Activated CD4-positive, alpha-beta memory T cell treated with anti-CD3 and anti-CD28 coated beads for 36 hours (primary cell): ENCODE results near the gene ADCY10. TPM values are rescaled to one million over a fixed set of nuclear protein-coding genes. Genes with fewer than 3 reads are reported as not detected.
"Not testable (repeated sequence)": the region's sequence is repeated elsewhere in the genome, so short reads cannot be mapped to it uniquely, and the experiment has no call there.

Experiments used
- CTCF ChIA-PET: fragments of 350-600 bp; sonication (Branson Sonifier 250); formaldehyde crosslinking; loops from one replicate; lab custom pipeline; 2021; ENCODE audit warnings: antibody characterized with exemption, inconsistent platforms; lab: Charles Lee
- POLR2A ChIA-PET: fragments of 350-600 bp; sonication (Branson Sonifier 250); formaldehyde crosslinking; loops from one replicate; lab custom pipeline; 2021; ENCODE audit warnings: antibody characterized with exemption; lab: Charles Lee
- DNase-seq: peaks from one replicate; pipeline ENCODE4 v3.0.0-alpha.2; 2020
- H3K27ac Mint-ChIP-seq: one replicate; pipeline ENCODE4 v1.8.0; 2021; ENCODE audit warnings: mixed read lengths
- H3K27me3 Mint-ChIP-seq: one replicate; pipeline ENCODE4 v1.8.0; 2021; ENCODE audit warnings: mixed read lengths
- H3K36me3 Mint-ChIP-seq: one replicate; pipeline ENCODE4 v1.8.0; 2021; ENCODE audit warnings: mixed read lengths
- H3K4me1 Mint-ChIP-seq: one replicate; pipeline ENCODE4 v1.8.0; 2021; ENCODE audit warnings: low read depth, mixed read lengths
- H3K4me3 Mint-ChIP-seq: one replicate; pipeline ENCODE4 v1.8.0; 2021; ENCODE audit warnings: mild to moderate bottlenecking, mixed read lengths
- H3K9me3 Mint-ChIP-seq: one replicate; pipeline ENCODE4 v1.8.0; 2021; ENCODE audit warnings: mixed read lengths
- intact Hi-C: fragments of 100-400 bp; cut with micrococcal nuclease; formaldehyde crosslinking; loops from one replicate; pipeline ENCODE4 v1.15.1; 2023
- total RNA-seq, 2 experiments: library from RNA; stranded (reverse); gene quantifications; one replicate each; pipeline ENCODE4 v1.2.3, GENCODE V29; 2021

ADCY10 gene
- total RNA-seq, 2 experiments from 2014 or later = 0.05 TPM; not detected in 1

DNA sequence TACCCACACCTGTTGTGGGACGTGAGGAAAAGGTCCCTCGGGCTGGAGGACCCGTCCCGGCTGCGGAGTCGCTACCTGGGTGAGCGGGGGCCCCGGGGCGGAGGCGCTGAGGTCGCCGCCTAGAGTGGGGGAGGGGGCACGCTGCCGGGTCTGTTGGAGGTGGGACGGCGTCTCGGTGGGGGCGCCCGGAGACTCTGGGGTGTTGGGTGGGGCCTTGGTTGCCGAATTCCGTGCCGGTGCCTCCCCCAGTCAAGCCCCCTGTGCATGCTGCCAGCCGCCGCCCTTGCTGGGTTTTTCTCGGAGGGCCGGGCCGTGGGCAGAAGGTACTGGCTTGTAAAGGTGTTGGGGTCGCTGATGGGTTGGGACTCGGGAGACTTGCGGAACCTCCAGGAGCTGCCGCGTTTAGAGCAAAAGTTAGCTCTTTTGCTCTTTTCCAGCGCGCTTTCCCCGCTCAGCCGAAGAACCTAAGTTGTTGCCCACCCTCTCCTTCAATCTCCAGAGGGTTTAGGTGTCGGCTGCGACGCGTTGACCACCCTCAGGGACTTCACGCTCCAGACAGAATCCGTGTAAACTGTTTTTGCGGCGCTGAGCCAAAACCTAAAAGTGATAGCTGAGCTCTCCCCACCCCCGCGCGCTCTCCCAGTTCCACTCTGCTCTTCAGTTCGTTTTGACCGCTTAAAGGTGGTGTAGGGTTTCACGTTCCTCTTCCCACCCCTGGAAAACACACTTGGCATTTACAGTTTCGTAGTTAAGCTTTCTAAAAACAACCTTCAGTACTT lies 23.2 kb upstream of the ADCY10 start, which contains the start of gene MPC2:
MPC2 (minus strand) TSS at position 143 of the 779 bp plus-strand sequence. CDS start 1,231 bp downstream, outside the sequence.
- intact Hi-C loops = loop anchor here (1.0 to 5.0 kb wide), 9 partner anchors 134 to 1955 kb away; partner anchors contain the start of genes POU2F1, RCSD1, SCYL3 and TADA1
- Mint-ChIP-seq H3K36me3 (peaks cover 8% of the 10 kb centered on the region), H3K27me3 (no peaks in the 10 kb centered on the region), H3K4me3 (peak within 1 kb of the TSS; percentile 91), H3K27ac (peak within 1 kb of the TSS; percentile 100), H3K9me3 (no peaks in the 10 kb centered on the region), H3K4me1 (peaks cover 35% of the 10 kb centered on the region)
- DNase-seq = peak; percentile 72
- ChIA-PET POLR2A (interaction anchor here (0.6 to 1.9 kb wide), 3 partner anchors 9 to 290 kb away, joined by 3 to 6 read pairs (median 5); no protein-coding TSS in a partner anchor), CTCF (interaction anchor here (0.8 to 5.3 kb wide), 3 partner anchors 12 to 223 kb away, joined by 3 to 27 read pairs (median 3); no protein-coding TSS in a partner anchor)

DNA sequence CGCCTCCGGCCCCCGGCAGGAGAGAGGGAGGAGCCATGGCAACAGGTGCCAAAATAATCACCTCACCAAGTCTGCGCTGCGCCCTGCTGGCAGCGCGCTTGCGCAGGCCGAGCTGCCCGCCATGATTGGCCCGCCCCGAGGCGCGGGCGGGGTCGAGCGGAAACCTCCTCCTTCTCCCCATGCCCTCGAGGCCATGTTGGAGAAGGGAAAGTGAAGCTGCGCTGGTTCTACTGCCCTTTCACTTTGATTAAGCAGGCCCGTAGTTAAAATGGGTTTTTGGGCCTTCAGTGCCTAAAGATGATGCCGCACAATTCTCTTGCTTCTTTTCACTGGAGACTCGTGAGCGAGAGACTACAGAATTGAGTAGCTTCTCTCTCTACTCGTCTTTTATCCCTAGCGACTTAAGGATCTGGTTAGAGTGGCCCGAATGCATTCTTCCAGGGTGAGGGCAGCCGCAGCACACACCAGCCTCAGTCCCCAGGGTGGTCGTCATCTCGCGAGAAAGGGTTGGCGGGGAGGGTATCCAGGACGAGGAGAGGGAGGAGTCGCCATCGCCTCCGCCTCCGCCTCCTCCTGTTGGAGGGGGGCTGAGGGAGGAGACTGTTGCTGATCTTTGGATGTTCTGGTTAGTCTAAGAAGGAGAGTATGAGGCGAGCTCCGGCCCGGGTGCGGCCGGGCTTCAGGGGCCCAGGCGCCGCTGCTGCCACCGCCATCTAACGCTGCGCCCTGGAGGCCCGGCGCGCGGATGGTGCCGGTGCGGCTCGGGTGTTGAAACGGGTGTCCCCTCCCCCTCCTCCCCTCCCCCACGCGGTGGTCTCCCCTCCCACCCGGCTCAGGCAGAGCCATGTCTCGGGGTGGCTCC lies 22.4 kb upstream of the ADCY10 start, which contains the start of gene DCAF6:
DCAF6 (plus strand) TSS at position 616 of the 862 bp plus-strand sequence; CDS start at position 845, 229 bp downstream.
- peaks cover 35% of the 10 kb centered on the region for H3K4me1 Mint-ChIP-seq
- peak within 1 kb of the TSS; percentile 100 for H3K27ac Mint-ChIP-seq

DNA sequence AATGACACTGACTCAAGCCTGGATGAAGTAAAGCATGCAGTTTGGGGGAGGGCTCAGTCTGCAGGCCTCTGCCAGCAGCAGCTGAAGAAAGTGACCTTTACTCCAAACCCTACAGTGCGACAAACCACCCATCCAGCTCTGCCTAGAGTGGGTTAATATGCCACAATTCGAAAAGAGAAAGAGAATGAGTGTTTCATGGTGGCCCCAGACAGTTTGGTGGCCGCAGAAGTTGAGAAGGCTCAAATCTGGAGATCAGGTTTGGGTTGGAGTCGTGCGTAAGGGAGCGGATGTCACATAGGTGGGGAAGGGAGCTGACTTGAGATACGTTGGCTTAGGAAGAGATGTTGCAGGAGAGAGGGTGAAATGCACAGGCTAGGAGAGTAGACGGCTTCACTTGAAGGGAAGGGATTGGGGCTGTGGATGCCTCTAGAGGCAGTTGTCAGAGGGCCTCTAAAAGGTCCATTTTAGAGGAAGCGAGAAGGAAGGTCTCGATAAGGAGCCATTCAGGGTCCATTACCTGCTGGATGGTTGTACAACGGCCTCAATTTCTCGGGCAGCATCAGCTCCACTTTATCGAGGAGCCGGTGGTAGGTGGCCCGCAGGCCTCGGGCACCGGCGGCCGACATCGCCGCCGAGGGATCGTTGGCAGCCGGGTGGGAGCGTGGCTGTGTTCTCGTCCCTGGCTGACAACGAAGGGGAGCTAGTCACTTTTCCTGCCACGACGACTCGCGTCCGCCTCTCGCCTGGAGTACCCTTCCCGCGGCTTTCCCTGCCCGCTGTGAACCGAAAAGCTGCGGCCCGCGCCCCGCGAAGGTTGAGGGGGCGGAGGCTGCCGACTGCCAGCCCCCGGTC lies 21.5 kb upstream of the ADCY10 start:
- peak overlapping the region; percentile 91 for H3K4me3 Mint-ChIP-seq
- peaks cover 8% of the 10 kb centered on the region for H3K36me3 Mint-ChIP-seq
- H3K27me3 Mint-ChIP-seq = no peaks in the 10 kb centered on the region
- ChIA-PET CTCF (interaction anchor here (0.9 to 5.3 kb wide), 2 partner anchors 147 to 715 kb away, joined by 3 to 27 read pairs; no protein-coding TSS in a partner anchor), POLR2A (interaction anchor here (0.6 to 1.9 kb wide), 14 partner anchors 7 to 489 kb away, joined by 3 to 6 read pairs (median 4); no protein-coding TSS in a partner anchor)
- intact Hi-C loops = loop anchor here (1.0 to 5.0 kb wide), 11 partner anchors 52 to 1957 kb away; partner anchors contain the start of genes POU2F1, RCSD1, SCYL3 and TADA1
- H3K9me3 Mint-ChIP-seq = no peaks in the 10 kb centered on the region
- H3K4me1 Mint-ChIP-seq = peaks cover 35% of the 10 kb centered on the region
- peak; percentile 68 for DNase-seq
- peak overlapping the region; percentile 100 for H3K27ac Mint-ChIP-seq

More for the DNA sequence above, 22.4 kb upstream of the ADCY10 start, which contains the start of gene DCAF6:
- Mint-ChIP-seq H3K36me3 (peaks cover 8% of the 10 kb centered on the region), H3K9me3 (no peaks in the 10 kb centered on the region), H3K27me3 (no peaks in the 10 kb centered on the region), H3K4me3 (peak within 1 kb of the TSS; percentile 91)
- intact Hi-C loops = loop anchor here (1.0 to 5.0 kb wide), 9 partner anchors 133 to 1956 kb away; partner anchors contain the start of genes POU2F1, RCSD1, SCYL3 and TADA1
- peak; percentile 98 for DNase-seq
- POLR2A ChIA-PET = interaction anchor here (0.6 to 1.9 kb wide), 13 partner anchors 8 to 490 kb away, joined by 3 to 6 read pairs (median 4); no protein-coding TSS in a partner anchor
- CTCF ChIA-PET = interaction anchor here (0.9 to 5.3 kb wide), 3 partner anchors 146 to 716 kb away, joined by 3 to 27 read pairs (median 3); no protein-coding TSS in a partner anchor

DNA sequence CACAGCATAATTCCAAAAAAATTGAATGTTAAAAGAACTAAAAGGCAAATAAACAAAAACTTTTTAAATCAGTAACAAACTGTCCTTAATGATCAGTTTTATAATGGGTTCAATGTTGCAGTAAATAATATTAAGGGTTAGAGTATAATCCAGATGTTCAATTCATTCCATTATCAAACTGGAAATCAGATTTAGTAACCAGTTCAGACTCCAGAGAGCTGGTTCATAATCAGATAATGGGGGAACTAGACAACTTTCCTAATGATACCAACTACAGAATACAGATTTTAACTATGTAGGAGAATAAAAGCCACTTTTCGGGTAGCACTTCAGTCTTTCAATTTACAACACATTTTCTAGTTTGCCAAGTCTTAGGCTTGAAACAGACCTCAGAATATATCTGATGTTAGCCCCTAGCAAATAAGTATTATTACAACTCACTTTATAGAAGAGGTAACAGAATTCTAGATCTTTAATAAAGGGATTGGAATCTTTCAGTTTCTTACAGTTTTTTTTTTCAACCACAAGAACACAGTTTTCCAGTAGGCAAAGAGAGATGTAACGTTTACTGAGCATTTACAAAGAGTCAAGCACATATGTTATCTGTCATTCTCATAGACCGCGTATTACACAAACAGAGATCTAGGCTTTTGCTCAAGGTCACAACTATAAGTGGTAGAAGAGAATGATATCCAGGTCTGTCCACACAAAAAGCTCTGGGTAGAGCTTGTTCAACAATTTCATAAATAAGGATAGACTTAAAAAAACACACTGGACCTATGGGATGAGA lies 20.7 kb upstream of the ADCY10 start:
- ChIA-PET POLR2A (interaction anchor here (0.6 to 1.7 kb wide), 2 partner anchors 19 to 303 kb away, joined by 3 to 6 read pairs; no protein-coding TSS in a partner anchor), CTCF (interaction anchor here (5.3 kb wide), 1 partner anchor 148 kb away, joined by 27 read pairs; no protein-coding TSS in a partner anchor)
- intact Hi-C loops = loop anchor here (1.0 to 5.0 kb wide), 7 partner anchors 53 to 1958 kb away; partner anchors contain the start of genes POU2F1, RCSD1, SCYL3 and TADA1
- Mint-ChIP-seq H3K27me3 (no peaks in the 10 kb centered on the region), H3K27ac (peak overlapping the region; percentile 100), H3K36me3 (peaks cover 8% of the 10 kb centered on the region), H3K9me3 (no peaks in the 10 kb centered on the region), H3K4me1 (peaks cover 33% of the 10 kb centered on the region), H3K4me3 (peak overlapping the region; percentile 91)
- no peak for DNase-seq

DNA sequence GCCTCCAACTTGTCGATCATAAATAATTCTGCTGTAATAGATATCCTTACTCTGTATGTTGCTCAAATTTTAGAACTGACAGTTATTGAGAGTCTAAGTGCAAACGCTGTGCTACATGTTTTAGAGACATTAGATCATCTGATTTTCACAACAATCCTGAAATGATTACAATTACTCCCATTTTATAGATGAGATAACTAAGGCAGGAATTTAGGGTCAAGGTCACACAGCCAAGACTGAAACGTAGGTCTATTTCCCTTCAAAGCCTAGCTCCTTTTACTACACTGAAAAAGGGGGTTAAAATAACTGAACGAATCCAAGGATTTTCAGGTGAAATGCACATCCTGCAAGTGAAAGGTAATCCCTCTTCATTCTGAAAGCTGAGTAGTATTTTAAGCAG lies 19.9 kb upstream of the ADCY10 start:
- intact Hi-C loops = no loop called here
- no peaks in the 10 kb centered on the region for H3K27me3 Mint-ChIP-seq
- no peaks in the 10 kb centered on the region for H3K9me3 Mint-ChIP-seq
- H3K36me3 Mint-ChIP-seq = peaks cover 8% of the 10 kb centered on the region
- ChIA-PET CTCF (interaction anchor here (5.3 kb wide), 1 partner anchor 149 kb away, joined by 27 read pairs; no protein-coding TSS in a partner anchor), POLR2A (interaction anchor here (0.6 kb wide), 1 partner anchor 20 kb away, joined by 3 read pairs; no protein-coding TSS in a partner anchor)
- no peak overlapping the region for H3K27ac Mint-ChIP-seq
- H3K4me1 Mint-ChIP-seq = peaks cover 33% of the 10 kb centered on the region
- H3K4me3 Mint-ChIP-seq = no peak overlapping the region
- DNase-seq = no peak

DNA sequence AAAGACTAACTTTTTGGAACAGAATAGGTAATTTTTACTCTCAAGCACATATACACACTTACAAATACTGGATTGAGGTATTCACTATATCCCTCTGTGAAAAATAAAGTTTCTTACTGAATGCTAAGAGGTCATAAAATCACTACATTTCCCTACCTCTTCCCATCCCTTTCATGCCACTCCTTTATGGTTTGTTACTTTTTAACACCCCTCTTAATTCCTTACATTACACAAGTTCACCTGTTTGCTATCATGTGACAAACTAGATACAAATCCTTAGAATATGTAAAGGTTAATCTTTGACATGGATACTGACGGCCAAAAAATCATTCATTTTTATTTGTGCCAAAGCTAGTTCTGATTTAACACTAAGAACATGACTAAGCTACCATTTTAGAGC lies 15.8 kb upstream of the ADCY10 start:
- CTCF ChIA-PET = interaction anchor here (1.4 kb wide), 1 partner anchor 153 kb away, joined by 4 read pairs; no protein-coding TSS in a partner anchor
- no peaks in the 10 kb centered on the region for H3K9me3 Mint-ChIP-seq
- intact Hi-C loops = no loop called here
- H3K4me3 Mint-ChIP-seq = no peak overlapping the region
- H3K27ac Mint-ChIP-seq = no peak overlapping the region
- H3K36me3 Mint-ChIP-seq = no peaks in the 10 kb centered on the region
- DNase-seq = no peak
- no peaks in the 10 kb centered on the region for H3K27me3 Mint-ChIP-seq
- POLR2A ChIA-PET = no interaction called here
- peaks cover 24% of the 10 kb centered on the region for H3K4me1 Mint-ChIP-seq

DNA sequence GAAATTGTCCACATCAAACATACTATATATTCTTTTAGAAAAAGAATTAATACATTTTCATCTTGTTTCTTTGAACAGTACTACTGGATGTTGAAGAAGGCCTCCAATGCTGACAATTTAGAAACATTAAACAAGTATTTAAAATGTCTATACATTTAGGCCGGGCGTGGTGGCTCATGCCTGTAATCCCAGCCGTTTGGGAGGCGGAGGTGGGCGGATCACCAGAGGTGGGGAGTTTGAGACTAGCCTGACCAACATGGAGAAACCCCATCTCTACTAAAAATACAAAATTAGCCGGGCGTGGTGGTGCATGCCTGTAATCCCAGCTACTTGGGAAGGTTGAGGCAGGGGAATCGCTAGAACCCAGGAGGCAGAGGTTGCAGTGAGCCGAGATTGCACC lies 15.0 kb upstream of the ADCY10 start:
- H3K27me3 Mint-ChIP-seq, H3K36me3 Mint-ChIP-seq, intact Hi-C loops, H3K27ac Mint-ChIP-seq, H3K4me3 Mint-ChIP-seq, CTCF ChIA-PET, H3K9me3 Mint-ChIP-seq, DNase-seq: not testable (repeated sequence)
- POLR2A ChIA-PET = interaction anchor here (0.6 to 0.7 kb wide), 2 partner anchors 474 to 1439 kb away, joined by 3 read pairs; no protein-coding TSS in a partner anchor
- H3K4me1 Mint-ChIP-seq = peaks cover 16% of the 10 kb centered on the region

DNA sequence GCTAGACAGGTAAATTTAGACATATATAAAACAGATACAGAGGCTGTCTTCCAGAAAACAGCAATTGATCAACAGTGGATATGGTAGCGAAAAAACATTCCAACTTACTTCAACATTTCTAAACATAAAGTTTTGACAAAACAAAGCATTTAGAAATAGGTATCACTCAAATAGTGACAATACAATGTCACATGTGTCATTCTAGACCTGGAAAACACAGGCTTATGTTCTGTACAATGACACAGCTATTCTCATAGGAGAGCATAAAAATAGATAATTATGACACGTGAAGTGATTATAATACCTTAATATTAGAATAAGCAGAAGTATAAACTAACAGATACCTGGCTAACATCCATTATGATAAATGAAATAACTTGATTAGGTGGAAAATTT lies 14.5 kb upstream of the ADCY10 start:
- no peaks in the 10 kb centered on the region for H3K36me3 Mint-ChIP-seq
- no peak for DNase-seq
- intact Hi-C loops = no loop called here
- CTCF ChIA-PET = no interaction called here
- H3K4me3 Mint-ChIP-seq = no peak overlapping the region
- POLR2A ChIA-PET = interaction anchor here (0.6 to 1.4 kb wide), 3 partner anchors 8 to 1438 kb away, joined by 3 to 5 read pairs (median 3); partner anchors contain the start of gene DCAF6
- H3K4me1 Mint-ChIP-seq = peaks cover 12% of the 10 kb centered on the region
- no peak overlapping the region for H3K27ac Mint-ChIP-seq
- no peaks in the 10 kb centered on the region for H3K9me3 Mint-ChIP-seq
- no peaks in the 10 kb centered on the region for H3K27me3 Mint-ChIP-seq

DNA sequence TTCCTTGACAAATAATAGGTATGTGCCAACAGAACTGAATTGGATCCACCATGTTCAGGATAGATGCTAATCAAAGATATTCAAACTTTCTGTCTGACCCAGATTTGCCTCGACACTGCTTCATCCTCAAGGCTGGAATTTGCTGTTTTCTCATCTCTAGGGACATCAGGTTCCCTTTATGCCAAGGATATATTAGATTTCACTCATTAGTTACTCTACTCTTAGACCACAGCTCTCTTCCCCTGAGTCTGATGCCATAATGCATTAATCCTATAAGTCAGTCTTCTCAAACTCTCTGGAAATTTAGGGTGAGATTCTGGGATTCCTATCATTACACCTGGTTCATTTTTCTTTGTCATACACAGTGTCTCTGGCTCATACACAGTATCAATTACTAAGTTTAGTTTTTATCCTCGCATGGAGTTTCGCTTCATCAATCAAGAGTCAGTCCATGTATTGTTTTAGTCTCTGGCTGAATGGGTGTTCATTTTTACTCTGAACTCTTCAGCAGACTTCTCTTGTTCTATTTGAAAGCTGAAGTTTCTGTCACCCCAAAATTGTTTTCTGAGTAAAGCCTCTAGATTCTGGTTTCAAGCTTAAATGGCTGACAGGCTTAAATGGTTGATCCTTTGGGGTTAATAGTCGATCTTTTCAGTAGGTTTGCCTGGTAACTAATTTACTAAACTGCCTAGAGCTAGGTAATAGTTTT lies 13.3 kb upstream of the ADCY10 start:
- peaks cover 7% of the 10 kb centered on the region for H3K36me3 Mint-ChIP-seq
- DNase-seq = no peak
- ChIA-PET POLR2A (interaction anchor here (1.4 kb wide), 1 partner anchor 9 kb away, joined by 5 read pairs; the partner anchor contains the start of gene DCAF6), CTCF (no interaction called here)
- no peaks in the 10 kb centered on the region for H3K9me3 Mint-ChIP-seq
- intact Hi-C loops = no loop called here
- no peak overlapping the region for H3K27ac Mint-ChIP-seq
- H3K4me3 Mint-ChIP-seq = no peak overlapping the region
- H3K4me1 Mint-ChIP-seq = peaks cover 8% of the 10 kb centered on the region
- H3K27me3 Mint-ChIP-seq = no peaks in the 10 kb centered on the region
